ENCODE measurements around the gene ABLIM2.

DNA sequence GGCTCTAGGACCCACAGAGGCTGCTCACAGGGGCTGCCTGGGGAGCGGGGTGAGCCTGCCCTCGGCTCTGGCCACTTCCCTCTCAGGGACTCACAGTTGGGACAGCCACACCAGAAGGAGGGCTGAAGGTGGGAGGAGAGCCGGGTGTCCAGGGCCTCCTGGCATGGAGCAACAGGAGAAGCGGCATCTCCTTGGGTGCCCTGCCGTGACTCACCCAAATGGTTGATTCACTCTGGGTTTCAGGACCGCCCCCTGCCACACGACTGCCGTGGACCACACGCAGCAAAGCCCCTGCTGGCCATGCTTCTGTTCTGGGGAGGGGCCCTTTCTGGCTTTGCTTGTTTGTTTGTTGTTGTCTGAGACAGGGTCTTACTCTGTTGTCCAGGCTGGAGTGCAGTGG lies 132.9 kb downstream of the ABLIM2 start:
- TF ChIP-seq, protein P1, sequence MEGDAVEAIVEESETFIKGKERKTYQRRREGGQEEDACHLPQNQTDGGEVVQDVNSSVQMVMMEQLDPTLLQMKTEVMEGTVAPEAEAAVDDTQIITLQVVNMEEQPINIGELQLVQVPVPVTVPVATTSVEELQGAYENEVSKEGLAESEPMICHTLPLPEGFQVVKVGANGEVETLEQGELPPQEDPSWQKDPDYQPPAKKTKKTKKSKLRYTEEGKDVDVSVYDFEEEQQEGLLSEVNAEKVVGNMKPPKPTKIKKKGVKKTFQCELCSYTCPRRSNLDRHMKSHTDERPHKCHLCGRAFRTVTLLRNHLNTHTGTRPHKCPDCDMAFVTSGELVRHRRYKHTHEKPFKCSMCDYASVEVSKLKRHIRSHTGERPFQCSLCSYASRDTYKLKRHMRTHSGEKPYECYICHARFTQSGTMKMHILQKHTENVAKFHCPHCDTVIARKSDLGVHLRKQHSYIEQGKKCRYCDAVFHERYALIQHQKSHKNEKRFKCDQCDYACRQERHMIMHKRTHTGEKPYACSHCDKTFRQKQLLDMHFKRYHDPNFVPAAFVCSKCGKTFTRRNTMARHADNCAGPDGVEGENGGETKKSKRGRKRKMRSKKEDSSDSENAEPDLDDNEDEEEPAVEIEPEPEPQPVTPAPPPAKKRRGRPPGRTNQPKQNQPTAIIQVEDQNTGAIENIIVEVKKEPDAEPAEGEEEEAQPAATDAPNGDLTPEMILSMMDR (IDR thresholded peaks at IDR 0.05), result no peak
- TF ChIP-seq EZH2 (IDR thresholded peaks at IDR 0.05; ENCODE audit: borderline replicate concordance, insufficient read depth, low read depth, low read length, poor library complexity, severe bottlenecking), result no peak
